ENCODE data around the gene EVL.

The EVL gene

GRCh38 chr14:100143523-100143922, 78.3 kb downstream of the EVL start:
- peaks cover 0 to 3% of the 10 kb centered on the region in 2 donors for H3K36me3 ChIP-seq (ENCODE audit: control insufficient read depth in 2 of 2, insufficient read depth in 2 of 2, low read length in 2 of 2)
- no peaks in the 10 kb centered on the region for H3K9me3 ChIP-seq (ENCODE audit: control insufficient read depth in 2 of 2, low read length in 2 of 2)
- no peaks in the 10 kb centered on the region for H3K27me3 ChIP-seq (ENCODE audit: control insufficient read depth in 1 of 2, insufficient read depth in 2 of 2, low read length in 2 of 2)
- no peaks in the 10 kb centered on the region for H3K4me1 ChIP-seq (ENCODE audit: control insufficient read depth, insufficient read depth, low read length)
- H3K4me3 ChIP-seq (ENCODE audit: low read length in 2 of 2), result no peak overlapping the region
- H3K9ac ChIP-seq (ENCODE audit: low read length in 2 of 2), result no peak overlapping the region
- H3K27ac ChIP-seq (ENCODE audit: low read length), result no peak overlapping the region

DNA sequence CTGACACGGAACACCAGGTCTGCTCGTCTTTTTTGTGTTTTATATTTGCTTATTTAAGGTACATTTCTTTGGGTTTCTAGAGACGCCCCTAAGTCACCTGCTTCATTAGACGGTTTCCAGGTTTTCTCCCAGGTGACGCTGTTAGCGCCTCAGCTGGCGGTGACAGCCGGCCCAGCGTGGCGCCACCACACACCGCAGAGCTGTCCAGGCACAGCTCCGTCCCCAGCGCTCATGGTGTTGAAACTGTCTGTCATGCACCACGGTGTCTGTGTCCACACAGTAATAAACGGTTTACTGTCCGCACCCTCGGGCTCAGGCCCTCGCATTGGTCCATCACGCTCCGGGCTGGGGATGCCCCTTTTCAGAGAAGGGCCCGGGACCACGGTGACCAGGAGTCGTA, 78.7 kb downstream of the EVL start:
- H3K9me3 ChIP-seq (ENCODE audit: control insufficient read depth in 2 of 2, low read length in 2 of 2), result no peaks in the 10 kb centered on the region
- no peak overlapping the region for H3K9ac ChIP-seq (ENCODE audit: low read length in 2 of 2)
- H3K4me1 ChIP-seq (ENCODE audit: control insufficient read depth, insufficient read depth, low read length), result no peaks in the 10 kb centered on the region
- H3K4me3 ChIP-seq (ENCODE audit: low read length in 2 of 2), result no peak overlapping the region
- H3K27ac ChIP-seq (ENCODE audit: low read length), result no peak overlapping the region
- H3K27me3 ChIP-seq (ENCODE audit: control insufficient read depth in 1 of 2, insufficient read depth in 2 of 2, low read length in 2 of 2), result peaks cover 0 to 1% of the 10 kb centered on the region in 2 donors
- H3K36me3 ChIP-seq (ENCODE audit: control insufficient read depth in 2 of 2, insufficient read depth in 2 of 2, low read length in 2 of 2), result peaks cover 0 to 3% of the 10 kb centered on the region in 2 donors

DNA sequence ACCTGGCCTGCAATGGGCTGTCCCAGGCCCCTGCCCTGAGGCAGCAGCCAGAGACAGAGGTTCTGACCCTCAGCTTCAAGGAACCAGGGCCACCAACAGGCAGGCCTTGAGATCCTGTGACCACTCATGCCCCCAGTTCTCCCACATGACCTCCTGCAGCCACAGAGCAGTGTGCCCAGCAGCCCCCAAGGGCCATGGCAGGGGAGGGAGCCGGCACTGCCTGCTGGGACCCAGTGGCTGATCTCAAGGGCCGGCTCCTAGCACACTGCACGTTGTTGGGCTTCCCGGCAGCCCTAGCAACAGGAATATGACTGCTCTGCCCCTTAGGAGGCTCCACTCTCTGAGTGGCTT, 79.4 kb downstream of the EVL start:
- Histone ChIP-seq H3K9me3 (ENCODE audit: control insufficient read depth in 2 of 2, low read length in 2 of 2) (no peaks in the 10 kb centered on the region), H3K4me3 (ENCODE audit: low read length in 2 of 2) (no peak overlapping the region), H3K27ac (ENCODE audit: low read length) (no peak overlapping the region), H3K9ac (ENCODE audit: low read length in 2 of 2) (no peak overlapping the region), H3K36me3 (ENCODE audit: control insufficient read depth in 2 of 2, insufficient read depth in 2 of 2, low read length in 2 of 2) (peaks cover 0 to 3% of the 10 kb centered on the region in 2 donors), H3K27me3 (ENCODE audit: control insufficient read depth in 1 of 2, insufficient read depth in 2 of 2, low read length in 2 of 2) (peaks cover 0 to 2% of the 10 kb centered on the region in 2 donors), H3K4me1 (ENCODE audit: control insufficient read depth, insufficient read depth, low read length) (no peaks in the 10 kb centered on the region)

GRCh38 chr14:100144996-100145646, 79.9 kb downstream of the EVL start:
- Histone ChIP-seq H3K4me1 (ENCODE audit: control insufficient read depth, insufficient read depth, low read length) (no peaks in the 10 kb centered on the region), H3K9ac (ENCODE audit: low read length in 2 of 2) (no peak overlapping the region), H3K27ac (ENCODE audit: low read length) (no peak overlapping the region), H3K9me3 (ENCODE audit: control insufficient read depth in 2 of 2, low read length in 2 of 2) (no peaks in the 10 kb centered on the region), H3K36me3 (ENCODE audit: control insufficient read depth in 2 of 2, insufficient read depth in 2 of 2, low read length in 2 of 2) (peaks cover 0 to 3% of the 10 kb centered on the region in 2 donors), H3K27me3 (ENCODE audit: control insufficient read depth in 1 of 2, insufficient read depth in 2 of 2, low read length in 2 of 2) (peaks cover 0 to 2% of the 10 kb centered on the region in 2 donors), H3K4me3 (ENCODE audit: low read length in 2 of 2) (no peak overlapping the region)

DNA sequence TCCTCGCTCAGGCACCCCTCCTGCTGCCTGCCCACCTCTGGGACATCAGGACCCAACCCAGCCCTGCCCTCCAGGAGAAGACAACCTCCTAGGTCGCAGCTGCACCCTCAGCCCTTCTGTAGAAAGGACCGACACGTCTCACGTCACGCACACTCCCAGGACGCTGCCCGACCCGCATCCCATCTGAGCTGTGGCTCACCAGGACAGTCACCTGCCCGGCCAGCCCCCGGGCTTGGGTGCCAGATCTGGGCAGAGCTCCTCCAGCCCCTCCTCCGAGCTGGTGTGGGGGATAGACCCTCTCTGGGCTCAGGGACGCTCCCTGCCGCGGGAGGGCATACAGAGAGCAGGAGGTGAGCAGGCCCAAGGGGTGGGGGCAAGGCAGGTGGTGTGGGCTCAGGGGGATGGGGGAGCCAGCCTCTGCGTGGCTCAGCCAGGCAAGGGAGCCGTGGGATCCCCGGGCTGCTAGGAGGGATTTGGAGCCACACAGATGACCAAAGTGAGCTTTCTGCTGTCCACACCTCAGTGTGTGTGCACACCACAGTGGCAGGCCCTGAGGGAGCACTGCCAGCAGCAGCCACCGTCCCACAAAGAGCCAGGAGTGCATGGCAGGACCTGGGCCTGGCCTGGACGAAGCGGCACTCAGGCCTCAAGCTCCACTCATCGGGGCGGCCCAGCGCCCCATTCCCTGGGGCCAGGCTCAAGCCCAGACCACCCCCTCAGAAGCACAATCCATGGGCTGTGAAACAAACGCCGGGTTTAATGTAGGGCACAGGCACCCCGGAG, 80.7 kb downstream of the EVL start:
- Histone ChIP-seq H3K27ac (ENCODE audit: low read length) (no peak overlapping the region), H3K9me3 (ENCODE audit: control insufficient read depth in 2 of 2, low read length in 2 of 2) (no peaks in the 10 kb centered on the region), H3K9ac (ENCODE audit: low read length in 2 of 2) (no peak overlapping the region)

GRCh38 chr14:100146531-100147091, 81.4 kb downstream of the EVL start:
- no peaks in the 10 kb centered on the region for H3K9me3 ChIP-seq (ENCODE audit: control insufficient read depth in 2 of 2, low read length in 2 of 2)
- peaks cover 2 to 4% of the 10 kb centered on the region in 2 donors for H3K27me3 ChIP-seq (ENCODE audit: control insufficient read depth in 1 of 2, insufficient read depth in 2 of 2, low read length in 2 of 2)
- no peak overlapping the region for H3K27ac ChIP-seq (ENCODE audit: low read length)
- H3K4me1 ChIP-seq (ENCODE audit: control insufficient read depth, insufficient read depth, low read length), result no peaks in the 10 kb centered on the region
- H3K36me3 ChIP-seq (ENCODE audit: control insufficient read depth in 2 of 2, insufficient read depth in 2 of 2, low read length in 2 of 2), result peaks cover 0 to 3% of the 10 kb centered on the region in 2 donors
- no peak overlapping the region for H3K9ac ChIP-seq (ENCODE audit: low read length in 2 of 2)
- no peak overlapping the region for H3K4me3 ChIP-seq (ENCODE audit: low read length in 2 of 2)

More for the DNA sequence above, 80.7 kb downstream of the EVL start:
- Histone ChIP-seq H3K4me1 (ENCODE audit: control insufficient read depth, insufficient read depth, low read length) (no peaks in the 10 kb centered on the region), H3K4me3 (ENCODE audit: low read length in 2 of 2) (no peak overlapping the region), H3K36me3 (ENCODE audit: control insufficient read depth in 2 of 2, insufficient read depth in 2 of 2, low read length in 2 of 2) (peaks cover 0 to 3% of the 10 kb centered on the region in 2 donors), H3K27me3 (ENCODE audit: control insufficient read depth in 1 of 2, insufficient read depth in 2 of 2, low read length in 2 of 2) (peaks cover 0 to 2% of the 10 kb centered on the region in 2 donors)

GRCh38 chr14:100147181-100147631, 82.0 kb downstream of the EVL start:
- Histone ChIP-seq H3K9ac (ENCODE audit: low read length in 2 of 2) (no peak overlapping the region), H3K4me3 (ENCODE audit: low read length in 2 of 2) (no peak overlapping the region), H3K27ac (ENCODE audit: low read length) (no peak overlapping the region), H3K4me1 (ENCODE audit: control insufficient read depth, insufficient read depth, low read length) (no peaks in the 10 kb centered on the region), H3K36me3 (ENCODE audit: control insufficient read depth in 2 of 2, insufficient read depth in 2 of 2, low read length in 2 of 2) (peaks cover 0 to 3% of the 10 kb centered on the region in 2 donors), H3K27me3 (ENCODE audit: control insufficient read depth in 1 of 2, insufficient read depth in 2 of 2, low read length in 2 of 2) (peaks cover 2 to 4% of the 10 kb centered on the region in 2 donors), H3K9me3 (ENCODE audit: control insufficient read depth in 2 of 2, low read length in 2 of 2) (no peaks in the 10 kb centered on the region)

- Histone ChIP-seq H3K27me3 (ENCODE audit: control insufficient read depth in 1 of 2, insufficient read depth in 2 of 2, low read length in 2 of 2) (peaks cover 2 to 4% of the 10 kb centered on the region in 2 donors), H3K9me3 (ENCODE audit: control insufficient read depth in 2 of 2, low read length in 2 of 2) (no peaks in the 10 kb centered on the region), H3K4me1 (ENCODE audit: control insufficient read depth, insufficient read depth, low read length) (no peaks in the 10 kb centered on the region), H3K36me3 (ENCODE audit: control insufficient read depth in 2 of 2, insufficient read depth in 2 of 2, low read length in 2 of 2) (peaks cover 0 to 3% of the 10 kb centered on the region in 2 donors), H3K9ac (ENCODE audit: low read length in 2 of 2) (no peak overlapping the region), H3K4me3 (ENCODE audit: low read length in 2 of 2) (no peak overlapping the region), H3K27ac (ENCODE audit: low read length) (no peak overlapping the region)
Measured at GRCh38 chr14:100147691-100148464, 82.7 kb downstream of the EVL start.

- Histone ChIP-seq H3K27me3 (ENCODE audit: control insufficient read depth in 1 of 2, insufficient read depth in 2 of 2, low read length in 2 of 2) (peaks cover 2 to 4% of the 10 kb centered on the region in 2 donors), H3K27ac (ENCODE audit: low read length) (no peak overlapping the region), H3K9me3 (ENCODE audit: control insufficient read depth in 2 of 2, low read length in 2 of 2) (no peaks in the 10 kb centered on the region), H3K9ac (ENCODE audit: low read length in 2 of 2) (no peak overlapping the region), H3K4me3 (ENCODE audit: low read length in 2 of 2) (no peak overlapping the region), H3K36me3 (ENCODE audit: control insufficient read depth in 2 of 2, insufficient read depth in 2 of 2, low read length in 2 of 2) (peaks cover 0 to under 1% of the 10 kb centered on the region in 2 donors), H3K4me1 (ENCODE audit: control insufficient read depth, insufficient read depth, low read length) (no peaks in the 10 kb centered on the region)
Measured at GRCh38 chr14:100148837-100149731, 83.9 kb downstream of the EVL start.

All from stomach smooth muscle (tissue), 2 donors.